HepG2 (cell line): Measurements from ENCODE around the gene EHD1. TPM values are rescaled to one million over a fixed set of nuclear protein-coding genes. Genes with fewer than 3 reads are reported as not detected.
A peak's percentile ranks its signal among the peaks of the same experiment; 100 is the strongest.

Experiments used
- ARNT2 ChIP-seq: sonication (generic); formaldehyde crosslinking; IDR thresholded peaks from 2 replicates; pipeline ENCODE4 v1.8.0; 2022; ENCODE audit warnings: mild to moderate bottlenecking, low read depth, missing genetic modification reagents, moderate library complexity
- DPF2 ChIP-seq: sonication (generic); formaldehyde crosslinking; IDR thresholded peaks from 2 replicates; pipeline ENCODE4 v1.4.0; 2020; ENCODE audit warnings: mild to moderate bottlenecking, low read depth, missing genetic modification reagents, borderline replicate concordance
- JUN ChIP-seq: sonication (generic); formaldehyde crosslinking; IDR thresholded peaks from 2 replicates; pipeline ENCODE4 v1.4.0; 2020; ENCODE audit warnings: mild to moderate bottlenecking, missing genetic modification reagents
- TCF7 ChIP-seq: sonication (generic); IDR thresholded peaks from 2 replicates; pipeline ENCODE4 v1.6.1; 2016; ENCODE audit warnings: antibody characterized with exemption, low read depth
- TMF1 ChIP-seq: sonication (generic); formaldehyde crosslinking; IDR thresholded peaks from 2 replicates; pipeline ENCODE4 v1.8.1; 2022; ENCODE audit warnings: low read depth, missing genetic modification reagents
- ZBTB4 ChIP-seq: sonication (generic); formaldehyde crosslinking; IDR thresholded peaks from 2 replicates; pipeline ENCODE4 v1.4.0; 2020; ENCODE audit warnings: missing genetic modification reagents, mild to moderate bottlenecking, borderline replicate concordance
- ZHX1 ChIP-seq: sonication (generic); formaldehyde crosslinking; IDR thresholded peaks from 2 replicates; pipeline ENCODE4 v1.8.1; 2022; ENCODE audit warnings: low read depth, mild to moderate bottlenecking, missing genetic modification reagents
- ZMAT5 ChIP-seq: sonication (generic); formaldehyde crosslinking; IDR thresholded peaks from 2 replicates; pipeline ENCODE4 v1.5.0; 2020; ENCODE audit warnings: mild to moderate bottlenecking, low read depth, missing genetic modification reagents, borderline replicate concordance
- ZNF124 ChIP-seq: sonication (generic); formaldehyde crosslinking; IDR thresholded peaks from 2 replicates; pipeline ENCODE4 v1.4.0; 2020; ENCODE audit warnings: missing genetic modification reagents
- ZNF337 ChIP-seq: sonication (generic); formaldehyde crosslinking; IDR thresholded peaks from 2 replicates; pipeline ENCODE4 v1.5.1; 2020; ENCODE audit warnings: missing genetic modification reagents, low read depth, mild to moderate bottlenecking, borderline replicate concordance
- ZNF740 ChIP-seq: sonication (generic); formaldehyde crosslinking; IDR thresholded peaks from 2 replicates; pipeline ENCODE4 v1.4.0; 2020; ENCODE audit warnings: missing genetic modification reagents
- ZNF782 ChIP-seq: sonication (generic); formaldehyde crosslinking; IDR thresholded peaks from 2 replicates; pipeline ENCODE4 v1.4.0; 2020; ENCODE audit warnings: missing genetic modification reagents, mild to moderate bottlenecking, borderline replicate concordance
- ZSCAN9 ChIP-seq: IDR thresholded peaks from 2 replicates; pipeline ENCODE4 v1.6.1; 2016; ENCODE audit warnings: borderline replicate concordance
- polyA plus RNA-seq, 8 experiments: library from polyadenylated mRNA; depleted of rRNA in 3 of 8; stranded (reverse) in 7 of 8; unstranded in 1 of 8; fragments of >200 nt; fragmentation: Illumina TruSeq in 4 of 8; extraction: Trizol in 4 of 8; gene quantifications; 2 replicates each; pipeline versions ENCODE4 v1.2.1 to v1.2.3, GENCODE V29; 2011 to 2016; ENCODE audit warnings: low read depth in 4 of 8, missing spikeins in 1 of 8, mixed read lengths in 1 of 8; ENCODE audit not compliant: insufficient read depth in 1 of 8
- total RNA-seq, 5 experiments: library from RNA; depleted of rRNA; stranded (reverse); fragments of >200 nt; fragmentation: Illumina TruSeq; extraction: Trizol; gene quantifications; 2 replicates each; pipeline ENCODE4 v1.2.3, GENCODE V29; 2016; ENCODE audit warnings: low read depth in 1 of 5
- TF ChIP-seq, protein P1 (sequence below): sonication (generic); formaldehyde crosslinking; IDR thresholded peaks from 2 replicates; pipeline ENCODE4 v1.8.0; 2022; ENCODE audit warnings: missing genetic modification reagents, low read depth, mild to moderate bottlenecking, borderline replicate concordance
- TF ChIP-seq, protein P2 (sequence below): sonication (generic); formaldehyde crosslinking; IDR thresholded peaks from 2 replicates; pipeline ENCODE4 v1.8.0; 2022; ENCODE audit warnings: mild to moderate bottlenecking, missing genetic modification reagents, moderate library complexity
- TF ChIP-seq, protein P3 (sequence below): sonication (generic); formaldehyde crosslinking; IDR thresholded peaks from 2 replicates; pipeline ENCODE4 v1.5.0; 2020; ENCODE audit warnings: missing genetic modification reagents, mild to moderate bottlenecking, borderline replicate concordance

The EHD1 gene
- total and polyA plus RNA-seq, 2 of the 13 experiments (the other 11 are each of a cell fraction or from before 2014, with no cell fraction given) = 23.6 to 26.6 TPM

DNA sequence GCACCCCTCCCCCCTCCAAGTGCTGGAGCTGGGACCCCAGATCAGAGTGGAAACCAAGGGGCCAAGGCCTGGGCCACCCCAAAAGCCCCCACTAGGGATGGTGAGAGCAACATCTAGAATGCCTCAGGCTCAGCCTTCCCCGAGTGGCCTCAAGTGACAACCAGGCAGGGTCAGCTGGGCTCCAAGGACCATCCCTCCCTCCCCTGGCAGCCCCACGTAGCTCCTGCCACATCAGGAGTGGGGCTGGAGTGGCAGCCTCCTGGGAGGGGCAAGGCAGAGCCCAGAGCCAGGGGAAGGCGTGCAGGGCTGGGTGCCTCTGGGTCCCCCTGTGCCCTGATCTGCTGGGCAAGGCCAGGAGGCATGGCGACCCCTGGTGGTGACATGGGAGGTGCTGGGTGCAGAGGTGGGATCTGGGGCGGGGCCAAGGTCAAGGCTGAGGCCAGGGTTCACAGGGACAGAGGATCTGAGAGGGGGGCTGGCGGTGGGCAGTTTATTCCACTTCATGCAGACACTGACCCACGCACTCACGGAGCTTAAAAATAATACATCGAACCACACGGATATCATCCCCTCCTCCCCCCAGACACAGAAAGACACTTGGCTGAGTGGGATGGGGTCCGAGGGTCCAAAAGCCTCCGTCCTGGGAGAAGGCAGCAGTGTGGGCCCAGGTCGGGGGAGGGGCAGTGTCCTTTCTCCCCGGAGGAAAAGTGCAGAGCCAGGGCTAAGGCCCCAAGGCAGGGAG lies 15.8 kb upstream of the EHD1 start (continued):
- TF ChIP-seq, protein P1, sequence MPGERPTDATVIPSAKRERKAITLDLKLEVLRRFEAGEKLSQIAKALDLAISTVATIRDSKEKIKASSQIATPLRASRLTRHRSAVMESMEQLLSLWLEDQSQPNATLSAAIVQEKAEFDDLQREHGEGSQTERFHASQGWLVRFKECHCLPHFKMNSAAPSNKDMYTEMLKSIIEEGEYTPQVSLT (CRISPR knock-in tag) = no peak
- TF ChIP-seq ARNT2 (CRISPR knock-in tag) (peak; percentile 75; the same call in 1 of the 2 replicates), ZSCAN9 (CRISPR knock-in tag) (peak; percentile 42; the same call in 1 of the 2 replicates), ZNF740 (peak; percentile 76; the same call in 1 of the 2 replicates), ZMAT5 (CRISPR knock-in tag) (0 out of 2 replicates have a peak, but pooled peaks have one; percentile 21), DPF2 (CRISPR knock-in tag) (peak; percentile 59; the same call in 1 of the 2 replicates), ZHX1 (CRISPR knock-in tag) (peak; percentile 90), TMF1 (CRISPR knock-in tag) (0 out of 2 replicates have a peak, but pooled peaks have one; percentile 26), ZNF124 (CRISPR knock-in tag) (peak; percentile 25; the same call in 1 of the 2 replicates), ZBTB4 (peak; percentile 6; the same call in 1 of the 2 replicates), JUN (CRISPR knock-in tag) (peak; percentile 49; the same call in 1 of the 2 replicates), ZNF782 (peak; percentile 45; the same call in 1 of the 2 replicates), ZNF337 (CRISPR knock-in tag) (peak; percentile 70; the same call in 1 of the 2 replicates), TCF7 (no peak)
- TF ChIP-seq, protein P2, sequence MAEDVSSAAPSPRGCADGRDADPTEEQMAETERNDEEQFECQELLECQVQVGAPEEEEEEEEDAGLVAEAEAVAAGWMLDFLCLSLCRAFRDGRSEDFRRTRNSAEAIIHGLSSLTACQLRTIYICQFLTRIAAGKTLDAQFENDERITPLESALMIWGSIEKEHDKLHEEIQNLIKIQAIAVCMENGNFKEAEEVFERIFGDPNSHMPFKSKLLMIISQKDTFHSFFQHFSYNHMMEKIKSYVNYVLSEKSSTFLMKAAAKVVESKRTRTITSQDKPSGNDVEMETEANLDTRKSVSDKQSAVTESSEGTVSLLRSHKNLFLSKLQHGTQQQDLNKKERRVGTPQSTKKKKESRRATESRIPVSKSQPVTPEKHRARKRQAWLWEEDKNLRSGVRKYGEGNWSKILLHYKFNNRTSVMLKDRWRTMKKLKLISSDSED (CRISPR knock-in tag) = 0 out of 2 replicates have a peak, but pooled peaks have one; percentile 41
- TF ChIP-seq, protein P3, sequence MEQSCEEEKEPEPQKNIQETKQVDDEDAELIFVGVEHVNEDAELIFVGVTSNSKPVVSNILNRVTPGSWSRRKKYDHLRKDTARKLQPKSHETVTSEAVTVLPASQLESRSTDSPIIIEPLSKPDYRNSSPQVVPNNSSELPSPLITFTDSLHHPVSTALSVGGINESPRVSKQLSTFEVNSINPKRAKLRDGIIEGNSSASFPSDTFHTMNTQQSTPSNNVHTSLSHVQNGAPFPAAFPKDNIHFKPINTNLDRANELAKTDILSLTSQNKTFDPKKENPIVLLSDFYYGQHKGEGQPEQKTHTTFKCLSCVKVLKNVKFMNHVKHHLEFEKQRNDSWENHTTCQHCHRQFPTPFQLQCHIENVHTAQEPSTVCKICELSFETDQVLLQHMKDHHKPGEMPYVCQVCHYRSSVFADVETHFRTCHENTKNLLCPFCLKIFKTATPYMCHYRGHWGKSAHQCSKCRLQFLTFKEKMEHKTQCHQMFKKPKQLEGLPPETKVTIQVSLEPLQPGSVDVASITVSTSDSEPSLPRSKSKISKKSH (CRISPR knock-in tag) = 0 out of 2 replicates have a peak, but pooled peaks have one; percentile 23
